SHP77 (cell line): Measurements from ENCODE around the gene OGN.
"Not testable (repeated sequence)": the region's sequence is repeated elsewhere in the genome, so short reads cannot be mapped to it uniquely, and the experiment has no call there.

ENCODE experiments used
- DNase-seq, 2 experiments: peaks; one replicate each; lab custom pipeline; 2025; lab: John Stamatoyannopoulos, UW

Gene OGN, protein sequence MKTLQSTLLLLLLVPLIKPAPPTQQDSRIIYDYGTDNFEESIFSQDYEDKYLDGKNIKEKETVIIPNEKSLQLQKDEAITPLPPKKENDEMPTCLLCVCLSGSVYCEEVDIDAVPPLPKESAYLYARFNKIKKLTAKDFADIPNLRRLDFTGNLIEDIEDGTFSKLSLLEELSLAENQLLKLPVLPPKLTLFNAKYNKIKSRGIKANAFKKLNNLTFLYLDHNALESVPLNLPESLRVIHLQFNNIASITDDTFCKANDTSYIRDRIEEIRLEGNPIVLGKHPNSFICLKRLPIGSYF

DNA sequence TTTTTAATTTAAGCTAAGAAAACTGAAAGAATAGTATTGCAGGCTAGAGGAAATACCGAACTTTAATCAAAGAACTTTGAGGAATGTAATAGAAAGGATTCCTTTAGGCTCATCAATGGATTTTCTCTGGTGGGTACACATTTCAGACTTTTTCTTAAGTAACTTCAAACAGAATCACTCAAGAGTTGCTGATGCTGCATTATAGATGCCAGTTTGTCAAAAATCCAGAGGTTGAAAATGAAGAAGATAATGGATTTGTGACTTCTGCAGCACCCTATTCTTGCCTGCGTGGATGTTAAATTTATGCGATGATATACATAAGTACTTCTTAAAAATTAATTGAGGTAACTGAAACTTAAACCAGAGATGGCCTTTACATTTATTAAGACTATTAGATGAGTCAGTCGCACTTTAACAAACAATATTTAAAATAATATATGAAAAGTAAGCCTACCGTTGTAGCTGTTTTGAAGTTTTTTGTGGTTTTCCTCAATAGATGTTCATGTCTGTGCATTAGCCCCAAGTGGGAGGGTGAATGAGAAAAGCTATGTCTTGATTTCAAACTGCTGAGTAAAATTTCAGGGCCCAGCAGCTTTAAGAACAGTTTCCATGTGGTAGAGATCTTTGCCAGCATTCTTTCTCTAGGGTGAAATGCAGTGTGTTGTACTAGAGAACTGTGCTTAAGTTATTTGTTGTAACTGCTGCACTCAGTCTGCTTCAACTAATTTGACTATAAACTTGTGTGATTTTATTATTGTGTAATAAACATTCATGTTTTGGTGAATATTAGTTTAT is at the start of gene OGN:
Gene OGN (minus strand): TSS at position 537 of the 795 bp plus-strand sequence. CDS start 1,171 bp downstream, outside the sequence.
- DNase-seq: no peak

DNA sequence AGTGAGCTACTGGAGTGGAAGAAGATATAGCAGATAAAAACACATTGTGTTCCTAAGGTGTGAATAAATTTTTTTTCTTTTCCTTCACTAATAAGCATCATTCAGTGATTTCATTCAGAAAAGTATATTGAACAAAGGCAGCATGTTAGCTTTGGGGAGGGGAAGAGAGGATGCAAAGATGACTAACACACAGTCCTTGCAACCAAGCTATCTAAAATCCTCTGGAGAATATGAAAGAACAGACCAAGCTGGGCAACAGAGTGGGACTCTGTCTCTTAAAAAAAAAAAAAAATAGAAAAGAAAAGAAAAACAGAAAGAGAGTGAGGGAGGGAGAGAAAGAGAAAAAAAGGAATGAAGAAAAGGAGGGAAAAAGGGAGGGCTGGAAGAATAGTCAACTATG is 42.2 kb upstream of the OGN start:
- no peak for DNase-seq

DNA sequence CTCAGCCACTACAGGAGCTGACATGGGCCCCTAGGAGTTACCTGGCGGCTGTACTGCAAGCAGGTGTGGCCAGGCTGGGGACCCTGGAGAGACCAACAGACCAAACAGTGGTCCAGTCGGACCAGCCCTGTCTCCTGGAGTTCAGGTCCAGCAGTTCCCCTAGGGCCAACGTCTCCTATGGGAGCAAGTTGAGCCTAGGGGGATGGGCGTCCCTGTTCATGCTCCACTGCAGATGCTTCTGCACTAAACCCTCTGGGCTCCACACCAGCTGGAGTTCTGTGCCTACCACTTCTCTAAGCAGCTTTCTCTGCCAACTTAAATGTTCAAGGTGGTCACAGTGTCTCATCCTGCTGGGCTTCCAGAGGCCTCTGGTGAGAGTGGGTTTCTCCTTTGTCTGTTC is 40.5 kb upstream of the OGN start:
- no peak for DNase-seq

DNA sequence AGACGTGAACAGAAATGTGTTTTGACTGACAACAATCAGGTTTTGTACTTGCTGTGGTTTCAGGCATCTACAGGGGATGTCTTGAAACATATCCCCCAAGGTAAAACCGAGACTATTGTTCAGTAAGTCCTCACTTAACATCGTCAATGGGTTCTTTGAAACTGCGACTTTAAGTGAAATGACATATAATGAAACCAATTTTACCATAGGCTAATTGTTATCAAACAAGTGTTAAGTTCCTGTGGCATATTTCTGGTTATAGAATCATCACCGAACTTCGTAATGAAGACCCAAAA is 36.3 kb upstream of the OGN start:
- DNase-seq: no peak

- no peak for DNase-seq
Observed at GRCh38 chr9:92439921-92440750, 35.8 kb upstream of the OGN start.

- no peak for DNase-seq
Observed at GRCh38 chr9:92438900-92439526, 34.6 kb upstream of the OGN start.

- DNase-seq: no peak
Observed at GRCh38 chr9:92435263-92435662, 30.9 kb upstream of the OGN start.

- DNase-seq: no peak
Observed at GRCh38 chr9:92432972-92433548, 28.7 kb upstream of the OGN start.

GRCh38 chr9:92432350-92432749 is 28.0 kb upstream of the OGN start:
- DNase-seq: no peak

GRCh38 chr9:92429836-92430235 is 25.5 kb upstream of the OGN start:
- DNase-seq: no peak

DNA sequence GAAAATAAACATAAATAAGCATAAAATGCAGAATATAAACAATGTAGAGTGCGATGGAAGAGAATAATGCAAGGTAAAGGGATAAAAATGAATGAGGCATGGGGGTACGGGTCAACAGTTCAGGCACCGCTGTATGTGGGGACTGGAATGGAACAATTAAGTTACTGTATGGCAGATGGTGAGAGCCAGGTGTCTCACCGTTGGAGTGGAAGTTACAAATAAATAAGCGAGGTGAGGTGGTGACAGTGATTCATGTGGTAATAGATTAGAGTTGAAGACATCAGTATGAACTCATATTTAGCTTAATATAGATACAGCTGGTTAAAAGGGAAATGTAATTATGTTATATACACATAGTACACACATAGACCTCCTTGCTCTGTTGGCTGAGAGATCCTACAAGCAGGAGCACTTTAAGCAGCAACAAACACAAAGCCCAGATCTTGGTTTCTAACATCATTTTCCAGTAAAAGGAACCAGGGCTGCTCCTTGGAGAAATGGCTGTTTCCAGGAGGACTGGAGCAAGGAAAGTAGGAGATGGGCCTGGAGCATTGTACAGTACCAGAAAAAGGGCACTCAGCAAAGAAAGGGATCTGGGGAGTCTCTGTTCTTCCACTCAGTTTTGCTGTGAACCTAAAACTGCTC is 22.2 kb upstream of the OGN start:
- peak; percentile 85 to 89 for DNase-seq

DNA sequence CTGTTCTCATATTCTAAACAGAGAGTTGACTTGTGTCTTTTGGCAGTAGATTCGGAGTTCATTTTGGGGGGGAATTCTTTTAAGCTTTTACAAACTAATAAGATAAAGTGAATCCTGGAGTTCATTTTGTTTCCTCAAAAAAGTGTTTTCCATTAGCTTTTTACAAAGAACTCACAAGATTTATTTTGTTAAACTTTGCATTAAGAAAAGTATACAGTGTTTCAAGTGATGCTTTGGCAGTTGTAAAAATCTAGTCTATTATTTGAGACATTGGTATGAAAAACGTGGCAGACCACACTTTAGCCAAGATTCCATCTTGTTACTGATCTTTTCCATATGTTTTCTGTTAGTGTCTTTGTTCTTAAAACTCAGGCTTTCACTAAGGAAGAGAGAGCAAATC is 21.1 kb upstream of the OGN start:
- no peak for DNase-seq

GRCh38 chr9:92424340-92424739 is 20.0 kb upstream of the OGN start, which contains the start of gene OMD:
Gene OMD (minus strand): TSS chr9:92424471. CDS start chr9:92417558, 6,913 bp downstream.
- no peak for DNase-seq

- no peak for DNase-seq
Observed at GRCh38 chr9:92423612-92424011, 19.2 kb upstream of the OGN start.

DNA sequence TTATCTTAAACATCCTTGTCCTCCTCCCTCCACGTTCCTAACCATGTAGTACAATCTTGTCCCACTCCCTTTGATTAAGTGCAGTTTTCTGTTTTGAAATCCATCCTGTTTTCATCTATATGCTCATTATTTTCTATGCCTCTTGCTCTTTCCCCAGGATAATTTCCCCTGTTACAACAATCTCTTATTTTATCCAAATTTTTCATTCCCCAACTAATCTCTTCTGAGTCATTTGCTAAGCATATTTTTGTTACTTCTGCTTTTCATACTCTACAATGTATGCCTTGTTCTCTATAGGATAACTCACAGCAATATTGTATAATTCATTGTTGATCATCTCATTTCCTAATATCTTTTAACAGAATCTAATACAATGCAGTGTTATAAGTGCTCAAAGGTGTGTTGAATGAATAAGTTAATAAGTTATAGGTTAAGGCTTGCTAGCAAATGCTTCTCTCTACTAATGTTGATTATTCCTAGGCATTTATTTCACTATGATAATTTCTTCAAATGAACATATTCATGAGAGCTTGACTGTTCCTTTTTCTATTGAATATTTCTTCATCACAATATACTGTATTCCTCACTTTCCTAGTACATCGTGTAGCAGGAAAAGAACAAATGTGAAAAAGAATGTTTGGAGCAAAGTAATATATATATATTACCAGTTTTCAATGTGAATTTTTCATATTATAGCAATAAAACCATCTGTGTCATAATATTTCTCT is 18.4 kb upstream of the OGN start:
- DNase-seq: no peak

- DNase-seq: no peak
Observed at GRCh38 chr9:92414566-92414965, 10.2 kb upstream of the OGN start.

GRCh38 chr9:92411157-92411556 is 6.8 kb upstream of the OGN start:
- not testable (repeated sequence) for DNase-seq

DNA sequence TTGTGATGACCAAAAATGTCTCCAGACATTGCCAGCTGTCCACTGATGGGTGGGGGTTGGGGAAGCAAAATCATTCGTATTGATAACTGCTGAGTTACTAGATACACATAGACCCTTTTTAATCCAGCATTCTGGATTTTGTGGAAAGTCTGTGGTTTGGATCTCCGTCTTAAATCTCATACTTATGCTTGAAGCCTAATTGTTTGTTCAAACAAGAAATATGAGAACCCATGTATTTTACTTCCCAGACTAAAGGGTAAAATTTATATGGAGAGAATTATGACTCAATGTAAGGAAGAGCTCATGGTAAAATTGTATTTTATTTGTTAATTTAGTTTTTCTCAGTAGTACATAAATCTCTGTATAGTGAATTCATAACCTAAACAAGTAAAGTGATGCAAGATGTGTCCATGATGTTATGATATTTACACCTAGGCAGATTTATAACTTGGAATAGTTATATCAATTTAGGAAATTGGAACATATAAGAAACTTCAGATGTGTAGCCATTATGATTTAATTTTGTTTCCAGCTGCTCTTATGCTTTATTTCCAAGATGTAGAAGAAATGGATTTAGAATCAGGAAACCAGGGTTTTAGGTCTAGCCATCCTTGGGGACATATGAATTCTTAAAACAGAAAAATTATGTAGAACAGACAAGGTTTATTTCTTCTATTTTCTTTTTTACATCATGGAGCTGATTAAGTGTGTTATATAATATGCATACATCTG is 4.5 kb upstream of the OGN start:
- no peak for DNase-seq

DNA sequence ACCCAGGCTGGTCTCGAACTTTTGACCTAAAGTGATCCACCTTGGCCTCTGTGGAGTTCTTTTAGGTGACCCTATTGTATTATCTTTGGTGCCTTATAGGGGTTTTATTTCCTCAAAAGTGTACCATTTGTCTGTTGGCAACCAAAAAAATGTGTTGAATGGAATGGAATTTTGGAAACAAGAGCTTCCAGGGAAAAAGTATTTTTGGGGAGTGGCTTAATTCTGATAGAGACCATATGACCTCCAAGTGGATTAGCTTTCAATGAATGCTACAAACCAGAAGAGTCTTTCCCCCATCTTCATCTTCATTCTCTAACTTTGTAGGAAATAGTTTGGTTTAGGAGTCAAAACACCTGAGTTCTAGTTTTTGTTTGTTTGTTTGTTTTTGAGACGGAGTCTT is 3.4 kb upstream of the OGN start:
- DNase-seq: no peak

GRCh38 chr9:92406477-92406876 is 2.1 kb upstream of the OGN start:
- no peak for DNase-seq
